Progenitor cell of endocrine pancreas (in vitro differentiated cells): Measurements from ENCODE around the gene TSSC4. TPM values are rescaled to one million over a fixed set of nuclear protein-coding genes. Genes with fewer than 3 reads are reported as not detected.

ENCODE experiments used
- DNase-seq: peaks from one replicate; pipeline ENCODE4 v3.0.0; 2021; ENCODE audit warnings: low spot score; ENCODE audit not compliant: unreplicated experiment
- H3K27ac Mint-ChIP-seq: 2 replicates; pipeline ENCODE4 v1.8.0; 2021; ENCODE audit warnings: mild to moderate bottlenecking, moderate library complexity, mixed read lengths
- H3K27me3 Mint-ChIP-seq: 2 replicates; pipeline ENCODE4 v1.8.0; 2021; ENCODE audit warnings: mixed read lengths
- H3K36me3 Mint-ChIP-seq: 2 replicates; pipeline ENCODE4 v1.8.0; 2022; ENCODE audit warnings: mixed read lengths; ENCODE audit not compliant: insufficient read depth
- H3K4me1 Mint-ChIP-seq: 2 replicates; pipeline ENCODE4 v1.8.0; 2021; ENCODE audit warnings: low read depth, mixed read lengths
- H3K4me3 Mint-ChIP-seq: 2 replicates; pipeline ENCODE4 v1.8.0; 2021; ENCODE audit warnings: low read depth, mild to moderate bottlenecking, moderate library complexity, mixed read lengths
- H3K9me3 Mint-ChIP-seq: 2 replicates; pipeline ENCODE4 v1.8.0; 2021; ENCODE audit warnings: low read depth, mixed read lengths
- CTCF ChIP-seq: fragments of 200-600 bp; sonication (generic); IDR thresholded peaks from one replicate; pipeline ENCODE4 v1.5.0; 2021; ENCODE audit warnings: antibody characterized with exemption, mild to moderate bottlenecking; ENCODE audit not compliant: unreplicated experiment
- total RNA-seq: library from RNA; stranded (reverse); gene quantifications from 2 replicates; pipeline ENCODE4 v1.2.1, GENCODE V29; 2021

The TSSC4 gene
- total RNA-seq, 1 donor from 2014 or later: 50.2 TPM

- H3K4me1 Mint-ChIP-seq: no peaks in the 10 kb centered on the region
- no peak overlapping the region for H3K4me3 Mint-ChIP-seq
- H3K9me3 Mint-ChIP-seq: no peaks in the 10 kb centered on the region
- H3K36me3 Mint-ChIP-seq: peaks cover 2% of the 10 kb centered on the region
- no peak for DNase-seq
- H3K27ac Mint-ChIP-seq: no peak overlapping the region
- TF ChIP-seq CTCF: no peak
- H3K27me3 Mint-ChIP-seq: no peaks in the 10 kb centered on the region
Observed at GRCh38 chr11:2385156-2386151, 15.1 kb upstream of the TSSC4 start.

GRCh38 chr11:2386591-2386990, 14.0 kb upstream of the TSSC4 start:
- no peak for DNase-seq
- no peaks in the 10 kb centered on the region for H3K27me3 Mint-ChIP-seq
- no peak for TF ChIP-seq CTCF
- no peaks in the 10 kb centered on the region for H3K4me1 Mint-ChIP-seq
- no peaks in the 10 kb centered on the region for H3K36me3 Mint-ChIP-seq
- H3K27ac Mint-ChIP-seq: no peak overlapping the region
- no peak overlapping the region for H3K4me3 Mint-ChIP-seq
- no peaks in the 10 kb centered on the region for H3K9me3 Mint-ChIP-seq

- H3K4me1 Mint-ChIP-seq: no peaks in the 10 kb centered on the region
- H3K9me3 Mint-ChIP-seq: no peaks in the 10 kb centered on the region
- H3K27ac Mint-ChIP-seq: no peak overlapping the region
- H3K27me3 Mint-ChIP-seq: no peaks in the 10 kb centered on the region
- TF ChIP-seq CTCF: no peak
- H3K36me3 Mint-ChIP-seq: no peaks in the 10 kb centered on the region
- no peak overlapping the region for H3K4me3 Mint-ChIP-seq
- DNase-seq: no peak
Observed at GRCh38 chr11:2387266-2387987, 13.1 kb upstream of the TSSC4 start.

- Mint-ChIP-seq H3K9me3 (no peaks in the 10 kb centered on the region), H3K27ac (no peak overlapping the region), H3K27me3 (no peaks in the 10 kb centered on the region), H3K4me1 (no peaks in the 10 kb centered on the region), H3K36me3 (no peaks in the 10 kb centered on the region), H3K4me3 (no peak overlapping the region)
- TF ChIP-seq CTCF: no peak
- DNase-seq: no peak
Observed at GRCh38 chr11:2388431-2389376, 11.8 kb upstream of the TSSC4 start.
